ENCODE results near the gene POLN.

POLN gene

DNA sequence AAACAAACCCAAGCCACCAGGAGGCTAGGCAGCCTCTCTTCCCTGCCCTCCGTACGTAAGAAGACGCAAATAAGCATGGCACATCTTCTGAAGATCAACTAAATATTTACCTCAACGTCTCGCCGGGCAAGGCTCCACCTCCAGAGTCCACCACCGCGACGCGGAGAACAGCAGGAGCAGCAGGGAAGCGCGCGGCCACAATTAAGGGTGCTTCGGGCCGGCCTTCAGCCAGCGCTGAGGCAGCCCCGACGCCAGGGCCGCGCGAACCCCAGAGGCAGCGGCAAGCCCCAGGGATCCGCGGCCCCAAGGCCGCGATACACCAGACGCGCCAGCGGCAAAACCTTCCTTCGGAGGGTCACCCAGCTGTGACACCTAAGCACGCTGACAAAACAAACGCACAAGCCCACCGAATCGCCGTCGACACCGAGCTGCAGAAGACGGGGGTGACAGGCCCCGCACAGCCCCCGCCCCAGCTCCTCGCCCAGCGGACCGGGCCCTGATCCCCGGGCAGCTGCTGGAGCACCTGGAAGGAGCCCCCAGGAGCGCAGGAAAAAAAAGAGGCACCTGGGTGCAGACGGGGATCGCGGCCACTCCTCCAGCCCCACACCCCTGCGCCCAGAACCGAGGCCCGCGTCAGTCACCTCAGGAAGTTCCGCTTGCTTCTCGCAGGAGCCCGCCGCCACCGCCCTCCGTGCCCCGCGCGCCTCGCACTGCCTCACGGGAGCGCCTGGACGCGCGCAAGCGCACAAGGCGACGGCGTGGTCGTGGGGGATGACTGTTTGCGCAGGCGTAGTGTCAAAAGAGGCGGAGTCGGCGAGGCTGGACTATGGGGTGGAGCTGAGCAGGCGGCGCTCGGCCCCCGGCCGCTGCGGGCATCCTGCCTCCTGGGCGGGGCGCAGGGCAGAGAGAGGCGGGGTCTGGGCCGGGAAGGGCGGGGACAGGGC lies at the start of gene POLN, which contains the start of gene HAUS3:
Gene POLN (minus strand): TSS at position 712 of the 944 bp plus-strand sequence. CDS start 12,890 bp downstream, outside the sequence.
Gene HAUS3 (minus strand): TSS at position 712 of the 944 bp plus-strand sequence. CDS start 1,175 bp downstream, outside the sequence.
- peak; percentile 100 for DNase-seq

DNA sequence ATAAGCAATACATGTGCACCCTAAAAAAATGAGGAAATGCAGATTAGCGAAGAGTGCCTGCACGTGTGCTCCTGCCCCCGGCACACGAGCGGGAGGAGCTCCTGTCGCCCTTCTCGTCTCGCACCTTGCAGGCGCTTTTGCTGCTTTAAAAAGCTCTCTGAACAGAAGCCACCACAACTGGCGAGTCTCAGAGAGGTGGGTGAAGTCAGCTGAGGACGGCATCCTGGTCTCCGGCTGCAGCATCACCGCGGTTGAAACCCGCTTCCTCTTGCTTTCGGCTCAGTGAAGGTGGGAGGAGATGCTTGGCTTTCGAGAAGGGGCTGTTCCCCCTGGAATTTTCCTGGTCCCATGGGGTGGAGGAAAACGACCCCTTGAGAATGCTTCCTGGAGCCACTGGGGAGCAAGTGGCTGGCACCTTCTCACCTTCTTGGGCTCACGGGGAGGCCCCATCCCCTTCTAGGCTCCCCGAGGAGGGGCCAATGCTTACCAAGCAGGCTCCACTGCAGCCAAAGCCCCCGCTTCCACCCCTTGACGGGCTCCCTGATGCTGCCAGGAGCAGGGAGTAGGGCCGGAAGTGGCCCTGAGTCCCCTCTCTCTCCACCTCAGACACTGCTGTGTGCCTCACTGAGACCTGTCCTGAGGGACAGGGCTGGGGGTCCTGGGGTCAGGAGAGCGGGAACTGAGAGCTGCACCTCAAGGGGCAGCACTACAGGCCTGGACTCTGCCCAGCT lies 49.2 kb upstream of the POLN start:
- DNase-seq: peak; percentile 62 to 72

DNA sequence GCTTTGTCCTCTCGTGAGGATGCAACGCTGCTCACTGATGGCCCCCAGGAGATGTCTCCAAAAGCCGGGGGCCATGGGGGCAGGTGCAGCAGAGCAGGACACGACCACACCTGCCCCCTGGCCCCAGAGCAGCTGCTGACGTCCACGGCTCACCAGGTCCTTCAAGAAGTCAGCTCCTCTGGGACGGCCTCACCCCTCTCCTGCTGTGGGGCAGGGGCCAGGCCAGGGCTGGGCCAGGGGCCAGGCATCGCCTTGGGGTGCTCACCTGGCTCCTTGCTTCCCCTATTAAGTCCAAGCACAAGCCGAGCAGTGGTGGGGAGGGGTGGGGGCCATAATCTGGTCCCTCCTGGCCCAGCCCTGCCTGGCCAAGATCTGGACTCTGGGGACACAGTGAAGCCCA lies 48.6 kb upstream of the POLN start:
- DNase-seq: no peak

DNA sequence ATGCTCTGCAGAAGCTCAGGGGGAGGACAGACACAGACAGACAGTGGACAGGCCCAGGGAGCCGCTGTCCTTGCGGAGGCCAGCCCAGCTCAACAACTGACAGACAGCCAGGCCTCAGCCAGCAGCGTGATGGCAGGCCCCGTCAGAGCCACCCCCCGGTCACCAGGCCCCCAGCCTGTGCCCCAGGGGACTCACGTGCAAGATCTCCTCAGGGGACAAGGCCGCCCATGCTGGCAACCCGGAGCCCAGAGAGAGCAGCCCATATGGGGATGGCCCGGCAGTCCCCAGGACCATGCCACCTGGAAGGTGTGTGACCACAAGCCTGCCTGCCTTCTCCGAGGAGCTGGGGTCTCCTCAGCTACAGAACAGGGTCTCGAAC lies 48.0 kb upstream of the POLN start:
- no peak for DNase-seq

DNA sequence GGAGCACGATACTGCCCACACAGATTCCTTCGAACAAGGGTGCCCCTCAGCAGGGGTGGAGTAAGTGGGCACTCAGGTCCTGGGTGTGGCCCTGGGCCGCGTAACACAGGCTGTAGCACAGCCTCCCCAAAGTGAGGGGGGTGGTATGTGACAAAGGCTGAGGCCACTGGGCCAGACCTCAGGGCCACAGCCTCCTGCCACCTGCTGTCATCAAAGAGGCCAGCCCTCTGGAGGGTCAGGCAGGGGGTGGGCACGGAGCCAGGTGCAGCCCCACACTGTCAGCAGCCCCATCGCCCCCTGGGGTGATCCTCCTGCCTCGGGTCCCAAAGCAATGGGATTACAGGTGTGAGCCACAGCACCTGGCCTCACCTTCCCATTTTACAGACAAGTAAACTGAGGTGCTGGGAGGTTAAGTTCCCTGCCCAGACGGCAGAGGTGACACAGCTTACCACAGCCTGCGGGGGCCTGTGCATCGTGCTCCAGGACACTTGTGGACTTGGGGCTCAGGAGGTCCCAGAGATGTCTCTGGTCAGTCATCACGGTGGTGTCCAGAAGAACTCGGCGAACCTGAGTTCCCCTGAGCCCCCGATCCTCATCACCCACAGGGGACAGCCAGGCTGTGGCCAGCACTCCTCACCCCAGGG lies 47.5 kb upstream of the POLN start:
- DNase-seq: no peak

DNA sequence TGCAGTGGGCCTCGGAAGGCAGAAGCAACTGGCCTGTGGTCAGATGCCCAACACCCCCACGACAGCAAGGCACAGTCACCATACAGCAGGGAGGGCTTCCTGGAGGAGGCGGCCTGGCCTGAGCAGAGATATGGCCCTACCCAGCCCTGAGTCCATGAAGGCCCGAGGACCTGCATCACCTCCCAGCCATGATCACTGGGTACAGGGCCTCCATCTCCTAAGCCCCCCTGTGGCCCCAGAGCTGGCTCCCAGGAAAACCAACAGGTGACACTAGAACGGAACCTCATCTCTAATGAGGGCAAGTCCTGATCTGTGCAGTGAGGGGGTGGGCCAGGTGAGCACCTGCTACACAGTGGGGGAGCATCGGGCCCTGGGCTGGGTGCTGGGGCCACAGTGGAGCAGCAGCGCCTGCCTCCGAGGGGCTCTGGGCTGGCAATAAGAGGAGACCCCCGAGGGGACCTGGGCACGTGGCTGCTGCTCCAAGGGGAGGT lies 46.2 kb upstream of the POLN start:
- no peak for DNase-seq

DNA sequence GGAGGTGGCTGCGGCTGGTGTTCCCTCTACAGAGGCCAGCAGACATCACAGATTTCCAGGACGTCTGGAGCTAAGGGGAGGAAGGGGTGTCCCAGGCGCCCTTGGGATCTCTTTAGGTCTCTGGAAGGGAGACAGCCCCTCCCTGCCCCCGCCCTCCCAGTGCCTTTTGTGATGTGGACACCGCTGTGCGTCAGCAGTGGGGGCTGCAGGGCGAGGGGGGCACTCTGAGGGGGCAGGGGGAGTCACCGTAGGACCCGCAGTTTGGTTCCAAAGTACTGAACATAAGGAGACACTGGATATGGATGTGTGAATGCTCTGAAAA lies 45.6 kb upstream of the POLN start:
- DNase-seq: no peak

DNA sequence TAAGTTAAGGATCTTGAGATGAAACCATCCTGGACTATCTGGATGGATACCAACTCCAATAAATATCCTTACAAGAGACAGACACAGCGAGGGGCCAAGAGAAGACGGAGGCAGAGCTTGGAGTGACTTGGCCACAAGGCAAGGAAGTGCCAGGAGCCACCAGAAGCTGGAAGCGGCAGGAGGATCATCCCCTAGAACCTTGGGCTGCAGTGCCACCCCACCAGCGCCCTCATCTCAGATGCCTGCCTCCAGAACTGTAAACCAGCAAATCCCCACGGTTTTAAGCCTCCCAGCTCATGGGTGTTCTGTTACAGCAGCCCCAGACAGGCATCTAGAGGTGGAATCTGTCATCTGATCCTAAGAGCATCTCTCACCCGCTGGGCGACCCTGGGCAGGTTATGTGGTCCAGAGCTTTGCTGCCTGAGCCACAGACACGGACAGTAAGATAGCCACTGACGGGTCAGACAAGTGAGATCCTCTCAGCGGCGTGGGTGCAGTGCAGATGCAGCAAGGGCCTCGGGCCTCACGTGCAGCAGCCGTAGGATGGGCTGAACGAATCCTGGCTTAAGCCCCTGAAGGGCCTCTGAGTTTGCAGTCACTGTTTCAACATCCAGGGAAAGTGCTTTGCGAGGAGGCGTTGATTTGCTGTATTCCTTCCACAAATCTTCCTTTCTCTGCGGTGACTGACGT lies 45.1 kb upstream of the POLN start:
- no peak for DNase-seq

DNA sequence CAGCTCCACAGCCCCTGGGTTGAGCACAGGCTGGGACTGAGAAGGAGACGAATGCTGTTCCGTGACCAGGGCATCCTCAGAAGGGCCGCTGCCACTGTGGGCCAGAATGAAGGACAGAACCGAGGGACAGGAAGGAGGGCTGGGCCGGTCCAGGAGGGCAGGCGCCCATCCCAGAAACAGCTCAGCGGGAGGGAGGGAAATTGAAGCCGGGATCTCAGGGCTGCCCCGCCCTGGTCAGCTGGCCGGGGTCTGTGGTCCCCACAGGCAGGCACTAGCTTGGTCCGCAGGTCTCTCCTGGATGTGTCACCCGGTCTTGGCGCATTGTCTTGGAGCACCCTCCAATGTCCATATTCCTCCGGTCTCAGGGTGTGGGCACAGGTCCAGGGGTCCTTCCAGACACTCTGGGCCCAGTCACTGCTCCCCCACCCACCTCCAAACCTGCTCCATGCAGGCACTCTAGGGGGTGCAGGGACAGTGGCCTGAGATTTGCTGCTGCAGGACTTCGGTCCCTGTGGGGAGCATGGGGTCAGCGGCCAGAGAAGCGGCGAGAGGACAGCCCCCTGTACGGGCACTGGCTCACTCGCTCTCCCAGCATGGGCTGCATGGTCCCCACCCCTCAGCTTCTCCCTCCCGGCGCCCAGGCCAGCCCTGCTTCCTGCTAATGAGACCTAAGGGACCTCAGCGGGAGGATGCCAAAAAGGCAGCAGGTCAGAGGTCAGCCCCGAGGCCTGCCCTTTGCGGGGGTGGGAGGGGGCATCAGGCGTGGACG lies 43.9 kb upstream of the POLN start:
- DNase-seq: no peak

DNA sequence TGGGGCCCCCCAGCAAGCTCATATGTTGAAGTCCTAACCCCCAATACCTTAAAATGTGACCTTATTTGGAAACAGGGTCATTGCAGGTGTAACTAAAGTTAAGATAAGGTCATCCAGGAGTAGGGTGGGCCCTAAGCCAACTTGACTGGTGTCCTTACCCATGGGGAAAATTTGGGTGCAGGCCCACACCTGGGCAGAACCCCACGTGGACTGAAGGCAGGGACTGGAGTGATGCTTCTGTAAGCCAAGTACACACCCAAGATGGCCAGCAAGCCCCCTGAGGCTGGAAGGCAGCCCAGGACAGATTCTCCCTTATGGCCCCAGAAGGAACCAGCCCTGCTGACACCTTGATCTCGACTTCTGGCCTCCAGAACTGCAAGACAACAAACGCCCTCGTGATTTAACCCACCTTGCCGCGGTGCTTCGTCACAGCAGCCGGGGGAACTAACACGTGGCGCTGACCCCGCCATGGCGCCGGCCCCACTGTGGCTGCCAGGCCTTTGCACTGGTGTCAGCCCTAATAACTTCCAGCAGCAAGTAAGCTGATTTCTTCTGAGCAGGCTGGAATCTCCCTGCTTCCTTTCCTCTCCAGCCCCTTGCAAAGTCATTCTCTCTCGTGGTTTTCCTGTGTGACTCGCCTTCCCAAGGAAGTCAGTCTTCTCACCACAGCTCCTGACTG lies 43.2 kb upstream of the POLN start:
- no peak for DNase-seq

DNA sequence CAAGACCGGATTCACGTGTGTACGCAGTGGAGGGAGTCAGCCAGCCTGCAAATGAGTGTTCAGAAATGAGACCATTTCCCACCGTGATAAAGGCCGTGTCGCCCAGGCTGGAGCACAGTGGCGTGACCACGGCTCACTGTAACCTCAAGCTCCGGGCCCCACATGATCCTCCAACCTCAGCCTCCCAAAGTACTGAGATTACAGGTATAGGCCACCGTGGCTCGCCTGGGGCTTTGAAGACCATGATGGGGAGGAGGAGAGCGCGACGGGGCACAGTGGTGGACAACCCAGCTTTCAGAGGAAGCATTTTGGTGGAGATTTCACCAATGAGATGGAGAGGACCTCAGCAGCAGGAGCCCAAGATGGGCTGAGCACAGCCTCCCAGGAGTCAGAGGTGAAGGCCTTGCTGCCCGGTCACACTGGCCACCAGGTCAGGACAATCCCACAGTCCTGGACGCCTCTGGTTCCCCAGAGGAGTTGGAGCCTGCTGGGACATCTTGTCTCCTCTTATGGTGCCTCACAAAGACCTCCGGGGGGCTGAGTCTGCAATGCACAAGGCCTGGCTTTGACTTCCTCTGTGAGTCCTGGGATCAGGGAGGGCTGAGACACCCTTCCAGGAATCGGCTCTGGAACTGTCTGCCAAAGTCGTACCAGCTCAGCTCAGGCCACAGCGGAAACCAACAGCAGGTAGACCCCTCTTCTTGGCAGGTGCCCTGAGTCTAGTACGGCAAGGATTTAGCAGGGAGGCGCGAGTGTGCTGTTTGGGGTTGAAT lies 42.4 kb upstream of the POLN start:
- no peak for DNase-seq

DNA sequence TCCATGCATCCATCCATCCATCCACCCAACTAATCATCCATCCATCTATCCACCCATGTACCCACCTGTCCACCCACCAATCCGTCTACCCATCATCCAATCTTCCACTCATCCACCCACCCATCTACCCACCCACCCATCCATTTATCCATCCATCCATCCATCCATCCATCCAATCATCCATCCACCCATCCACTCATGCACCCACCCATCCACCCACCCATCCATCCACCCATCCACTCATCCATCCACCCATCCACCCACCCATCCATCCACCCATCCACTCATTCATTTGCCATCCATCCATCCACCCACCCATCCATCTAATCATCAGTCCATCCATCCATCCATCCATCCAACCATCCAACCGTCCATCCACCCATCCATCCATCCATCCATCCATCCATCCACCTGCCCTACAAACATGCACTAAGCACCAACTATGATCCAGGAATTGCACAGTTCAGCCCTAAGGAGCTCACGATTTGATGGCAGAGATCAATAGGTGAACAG lies 41.3 kb upstream of the POLN start:
- no peak for DNase-seq

DNA sequence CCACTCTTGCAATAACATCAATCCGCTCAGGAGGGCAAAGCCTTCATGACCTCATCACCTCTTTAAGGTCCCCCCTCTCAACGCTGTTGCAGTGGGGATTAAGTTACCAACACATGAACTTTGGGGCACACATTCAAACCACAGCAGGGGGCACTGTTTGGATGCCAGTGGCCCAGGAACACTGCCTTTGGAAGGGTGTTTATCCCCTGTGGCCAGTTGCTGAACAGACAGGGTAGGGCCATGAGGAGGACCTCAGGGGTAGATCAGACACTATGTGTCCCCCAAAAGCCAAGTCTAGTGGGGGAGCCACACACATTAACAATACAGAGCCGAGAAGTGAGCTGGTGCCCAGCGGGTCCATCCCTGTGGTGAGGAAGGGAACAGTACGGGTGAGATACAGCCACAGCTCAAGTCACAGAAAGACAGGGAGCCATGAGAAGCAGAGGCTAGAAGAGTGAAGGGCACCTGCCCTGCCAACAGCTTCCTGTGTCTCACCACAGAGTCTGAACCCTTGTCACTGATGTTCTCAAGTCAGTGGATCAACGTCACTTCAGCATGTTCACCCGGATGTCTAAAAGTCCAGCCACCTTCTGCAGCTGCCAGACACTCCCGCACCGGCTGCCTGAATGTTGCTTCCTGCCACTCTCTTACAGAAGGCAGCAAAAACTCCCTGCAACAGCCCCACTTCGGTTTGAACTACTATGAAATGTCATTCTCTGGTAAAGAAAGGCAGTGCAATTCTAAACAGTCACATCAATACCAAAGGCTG lies 39.8 kb upstream of the POLN start:
- peak; percentile 61 to 72 for DNase-seq

DNA sequence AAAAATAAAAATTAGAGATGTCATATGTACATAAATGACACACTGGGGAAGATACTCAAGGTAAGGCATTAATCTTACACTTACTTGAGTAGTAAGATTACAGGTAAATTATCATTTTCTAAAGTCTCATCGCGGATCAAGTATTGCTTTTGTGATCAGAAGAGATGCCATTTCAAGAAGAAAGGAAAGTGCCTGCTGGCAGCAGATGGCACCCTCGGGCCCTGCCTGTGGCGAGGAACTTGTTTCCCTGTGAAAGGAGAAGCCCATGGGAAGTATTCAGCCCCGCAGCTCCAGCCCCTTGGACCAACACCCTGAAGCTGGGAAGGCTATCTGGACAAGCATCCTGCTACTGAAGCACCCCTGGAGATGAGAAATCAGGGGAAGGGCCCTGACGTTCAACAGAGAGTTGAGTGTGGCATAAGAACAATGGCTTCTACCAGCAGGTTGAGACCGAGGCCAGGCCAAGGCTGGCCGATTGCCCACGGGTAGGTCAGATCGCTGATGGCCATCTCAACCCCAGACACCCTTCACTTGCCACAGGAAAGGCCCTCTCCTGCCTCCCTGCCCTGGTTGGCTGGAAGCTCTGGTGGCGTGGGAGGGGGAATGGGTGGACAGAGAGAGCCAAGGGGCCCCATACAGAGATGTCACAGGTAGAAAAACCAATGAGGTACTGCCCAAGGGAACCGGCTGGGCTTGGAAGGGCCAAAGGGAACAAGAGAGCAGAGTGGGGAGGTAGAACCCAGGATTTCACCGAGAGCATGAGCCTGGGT lies 38.8 kb upstream of the POLN start:
- DNase-seq: no peak

DNA sequence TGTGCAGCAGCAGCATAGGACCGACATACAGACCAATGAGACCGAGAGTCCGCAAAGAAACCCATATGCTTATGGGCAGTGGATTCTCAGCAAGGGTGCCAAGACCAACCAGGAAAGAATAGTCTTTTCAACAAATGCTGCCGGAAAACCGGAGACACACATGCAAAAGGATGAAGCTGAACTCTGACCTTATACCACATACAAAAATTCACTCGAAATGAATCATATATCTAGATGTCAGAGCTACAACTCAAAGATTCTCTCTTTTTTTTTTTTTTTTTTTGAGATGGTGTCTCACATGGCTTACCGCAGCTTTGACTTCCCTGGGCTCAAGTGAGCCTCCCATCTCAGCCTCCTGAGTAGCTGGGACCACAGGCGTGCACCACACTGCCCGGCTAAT lies 36.0 kb upstream of the POLN start:
- DNase-seq: no peak

DNA sequence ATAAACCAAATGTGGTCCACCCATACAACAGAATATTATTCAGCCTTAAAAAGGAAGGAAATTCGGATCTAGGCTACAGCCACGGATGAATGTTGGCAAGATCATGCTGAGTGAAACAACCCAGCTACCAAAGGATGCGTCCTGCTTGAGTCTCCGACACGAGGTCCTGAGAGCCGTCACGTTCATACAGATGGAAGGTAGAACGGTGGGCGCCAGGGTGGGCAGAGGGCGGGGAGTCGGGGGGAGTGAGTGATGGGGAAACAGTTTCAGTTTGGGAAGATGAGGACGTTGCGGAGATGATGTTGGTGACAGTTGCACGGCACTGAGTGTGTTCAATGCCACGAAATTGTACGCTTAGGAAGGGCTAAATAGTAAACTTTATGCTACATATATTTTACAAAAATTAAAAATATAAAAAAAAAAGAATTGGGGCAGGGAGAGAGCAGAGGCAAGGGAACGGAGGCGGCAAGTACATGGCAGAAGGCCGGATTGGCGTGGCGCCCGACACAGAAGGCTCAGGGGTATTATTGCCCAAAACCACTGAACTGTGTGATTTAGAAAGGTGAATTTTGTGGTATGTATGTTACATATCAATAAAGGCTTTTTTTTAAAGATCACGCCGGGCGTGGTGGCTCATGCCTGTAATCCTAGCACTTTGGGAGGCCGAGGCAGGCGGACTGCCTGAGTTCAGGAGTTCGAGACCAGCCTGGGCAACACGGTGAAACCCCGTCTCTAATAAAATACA lies 34.8 kb upstream of the POLN start:
- no peak for DNase-seq

DNA sequence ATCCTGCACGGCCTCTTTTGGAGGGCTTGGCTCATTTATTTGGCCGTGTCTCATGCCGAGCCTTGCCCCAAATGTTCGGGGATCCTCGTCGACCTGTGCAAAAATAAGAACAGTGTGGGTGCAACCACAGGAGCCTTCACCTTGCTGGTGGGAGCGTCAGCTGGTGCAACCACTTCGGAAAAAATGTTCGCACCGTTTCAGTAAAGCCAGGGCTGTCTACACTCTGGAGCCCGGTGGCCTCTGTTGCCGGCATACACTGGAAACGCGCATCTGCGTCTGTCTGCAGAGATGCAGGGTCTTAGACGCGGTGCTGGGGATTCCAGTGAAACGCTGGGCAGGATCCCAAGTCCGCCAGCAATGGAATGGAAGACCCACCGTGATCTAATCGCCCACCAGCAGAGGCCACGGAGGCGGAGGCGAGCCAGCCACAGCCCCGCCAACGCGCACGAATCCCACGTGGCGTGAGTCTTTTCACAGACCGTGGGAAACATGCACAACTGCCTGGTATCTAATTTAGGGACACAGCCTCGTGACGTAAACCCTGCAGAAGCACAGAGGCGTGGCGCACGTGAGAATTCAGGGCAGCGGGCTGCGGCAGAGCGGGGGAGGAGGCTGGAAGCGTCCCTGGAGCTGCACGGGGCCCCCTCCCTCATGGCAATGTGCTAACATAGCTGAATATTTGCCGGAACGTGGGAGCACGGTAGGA lies 33.8 kb upstream of the POLN start:
- DNase-seq: no peak

Data from activated T-cell treated with anti-CD3 and anti-CD28 coated beads, Interleukin-2, amount 50 U/mL, for 48 hours (primary cell).